MM.1S (cell line): ENCODE measurements around the gene ALDH1A3.

Source experiments
- DNase-seq: peaks from one replicate; pipeline ENCODE4 v3.0.0-alpha.2; 2015
- H2AFZ ChIP-seq: fragments of 300-600 bp; sonication (generic); 2 replicates; pipeline ENCODE4 v1.6.0; 2016; ENCODE audit warnings: antibody characterized with exemption, low read length
- H3F3A ChIP-seq: fragments of 300-600 bp; sonication (generic); 2 replicates; pipeline ENCODE4 v1.6.1; 2016; ENCODE audit warnings: mild to moderate bottlenecking, antibody characterized with exemption, low read length, moderate library complexity, mixed read lengths; ENCODE audit not compliant: insufficient read depth
- H3K27ac ChIP-seq: fragments of 300-600 bp; sonication (generic); 2 replicates; pipeline ENCODE4 v1.5.1; 2016; ENCODE audit warnings: mild to moderate bottlenecking, low read length
- H3K27me3 ChIP-seq: fragments of 300-600 bp; sonication (generic); replicated peaks from 2 replicates; pipeline ENCODE4 v1.6.0; 2016; ENCODE audit warnings: low read length; ENCODE audit not compliant: insufficient read depth
- H3K36me3 ChIP-seq: fragments of 300-600 bp; sonication (generic); replicated peaks from 2 replicates; pipeline ENCODE4 v1.6.1; 2016; ENCODE audit warnings: mild to moderate bottlenecking, low read length, mixed read lengths; ENCODE audit not compliant: insufficient read depth
- H3K4me1 ChIP-seq: fragments of 300-600 bp; sonication (generic); 2 replicates; pipeline ENCODE4 v1.6.1; 2016; ENCODE audit warnings: low read length, mixed read lengths
- H3K4me2 ChIP-seq: fragments of 300-600 bp; sonication (generic); 2 replicates; pipeline ENCODE4 v1.6.0; 2016; ENCODE audit warnings: low read depth, low read length
- H3K4me3 ChIP-seq: fragments of 300-600 bp; sonication (generic); 2 replicates; pipeline ENCODE4 v1.5.1; 2016; ENCODE audit warnings: low read length, mixed read lengths
- H3K79me2 ChIP-seq: fragments of 300-600 bp; sonication (generic); 2 replicates; pipeline ENCODE4 v1.6.1; 2016; ENCODE audit warnings: mixed run types, low read length, mixed read lengths
- H3K9ac ChIP-seq: fragments of 300-600 bp; sonication (generic); 2 replicates; pipeline ENCODE4 v1.6.1; 2016; ENCODE audit warnings: low read length, mixed read lengths
- H3K9me2 ChIP-seq: fragments of 300-600 bp; sonication (generic); replicated peaks from 2 replicates; pipeline ENCODE4 v1.6.1; 2016; ENCODE audit warnings: mild to moderate bottlenecking, low read length, mixed read lengths; ENCODE audit not compliant: insufficient read depth
- H3K9me3 ChIP-seq: fragments of 300-600 bp; sonication (generic); replicated peaks from 2 replicates; pipeline ENCODE4 v1.6.1; 2016; ENCODE audit warnings: mild to moderate bottlenecking, low read length, mixed read lengths; ENCODE audit not compliant: insufficient read depth
- H4K20me1 ChIP-seq: fragments of 300-600 bp; sonication (generic); 2 replicates; pipeline ENCODE4 v1.6.1; 2016; ENCODE audit warnings: mild to moderate bottlenecking, low read length, moderate library complexity, mixed read lengths; ENCODE audit not compliant: insufficient read depth
- EZH2 ChIP-seq: fragments of 300-600 bp; sonication (generic); optimal IDR thresholded peaks from 2 replicates; pipeline ENCODE3; 2017; ENCODE audit warnings: low read depth, mild to moderate bottlenecking, antibody characterized with exemption, low read length, mixed read lengths
- EZH2phosphoT487 ChIP-seq: fragments of 300-600 bp; sonication (generic); IDR thresholded peaks from 2 replicates; pipeline ENCODE4 v1.6.1; 2018; ENCODE audit warnings: antibody characterized with exemption, low read length
- TF ChIP-seq, protein P1 (sequence below): fragments of 300-600 bp; sonication (generic); IDR thresholded peaks from 2 replicates; pipeline ENCODE4 v1.5.1; 2016; ENCODE audit warnings: antibody characterized with exemption, low read length, mixed read lengths

The ALDH1A3 gene

DNA sequence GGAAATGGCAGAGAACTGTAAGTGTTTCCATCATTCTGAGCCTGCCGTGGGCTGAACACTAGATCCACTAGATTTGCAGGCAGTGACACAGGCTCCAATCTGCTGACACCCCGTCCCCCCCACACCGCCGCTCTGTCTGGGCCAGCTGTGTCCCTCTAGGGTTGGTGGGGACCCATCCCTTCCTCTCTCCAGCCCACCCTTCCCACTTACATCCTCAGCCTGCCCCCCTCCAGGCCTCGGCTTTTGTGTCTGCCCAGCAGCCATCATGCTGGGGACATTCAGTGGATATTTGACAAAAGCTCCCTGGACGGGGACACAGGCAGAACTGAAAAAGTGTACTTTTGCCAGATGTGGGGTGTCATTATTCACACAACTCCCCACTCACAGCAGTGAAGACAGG is 28.8 kb downstream of the ALDH1A3 start:
- H3K9me3 ChIP-seq: no peaks in the 10 kb centered on the region
- no peaks in the 10 kb centered on the region for H3K27me3 ChIP-seq
- no peak for TF ChIP-seq EZH2phosphoT487
- TF ChIP-seq, protein P1, sequence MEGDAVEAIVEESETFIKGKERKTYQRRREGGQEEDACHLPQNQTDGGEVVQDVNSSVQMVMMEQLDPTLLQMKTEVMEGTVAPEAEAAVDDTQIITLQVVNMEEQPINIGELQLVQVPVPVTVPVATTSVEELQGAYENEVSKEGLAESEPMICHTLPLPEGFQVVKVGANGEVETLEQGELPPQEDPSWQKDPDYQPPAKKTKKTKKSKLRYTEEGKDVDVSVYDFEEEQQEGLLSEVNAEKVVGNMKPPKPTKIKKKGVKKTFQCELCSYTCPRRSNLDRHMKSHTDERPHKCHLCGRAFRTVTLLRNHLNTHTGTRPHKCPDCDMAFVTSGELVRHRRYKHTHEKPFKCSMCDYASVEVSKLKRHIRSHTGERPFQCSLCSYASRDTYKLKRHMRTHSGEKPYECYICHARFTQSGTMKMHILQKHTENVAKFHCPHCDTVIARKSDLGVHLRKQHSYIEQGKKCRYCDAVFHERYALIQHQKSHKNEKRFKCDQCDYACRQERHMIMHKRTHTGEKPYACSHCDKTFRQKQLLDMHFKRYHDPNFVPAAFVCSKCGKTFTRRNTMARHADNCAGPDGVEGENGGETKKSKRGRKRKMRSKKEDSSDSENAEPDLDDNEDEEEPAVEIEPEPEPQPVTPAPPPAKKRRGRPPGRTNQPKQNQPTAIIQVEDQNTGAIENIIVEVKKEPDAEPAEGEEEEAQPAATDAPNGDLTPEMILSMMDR: no peak
- no peak for TF ChIP-seq EZH2
- no peaks in the 10 kb centered on the region for H3K36me3 ChIP-seq
- no peak overlapping the region for H2AFZ ChIP-seq
- H3F3A ChIP-seq: no peaks in the 10 kb centered on the region
- no peaks in the 10 kb centered on the region for H3K79me2 ChIP-seq
- no peak overlapping the region for H3K9ac ChIP-seq
- no peak for DNase-seq
- no peak overlapping the region for H3K27ac ChIP-seq
- H3K4me3 ChIP-seq: no peak overlapping the region
- no peaks in the 10 kb centered on the region for H3K9me2 ChIP-seq
- H4K20me1 ChIP-seq: no peaks in the 10 kb centered on the region
- no peaks in the 10 kb centered on the region for H3K4me1 ChIP-seq
- no peak overlapping the region for H3K4me2 ChIP-seq

DNA sequence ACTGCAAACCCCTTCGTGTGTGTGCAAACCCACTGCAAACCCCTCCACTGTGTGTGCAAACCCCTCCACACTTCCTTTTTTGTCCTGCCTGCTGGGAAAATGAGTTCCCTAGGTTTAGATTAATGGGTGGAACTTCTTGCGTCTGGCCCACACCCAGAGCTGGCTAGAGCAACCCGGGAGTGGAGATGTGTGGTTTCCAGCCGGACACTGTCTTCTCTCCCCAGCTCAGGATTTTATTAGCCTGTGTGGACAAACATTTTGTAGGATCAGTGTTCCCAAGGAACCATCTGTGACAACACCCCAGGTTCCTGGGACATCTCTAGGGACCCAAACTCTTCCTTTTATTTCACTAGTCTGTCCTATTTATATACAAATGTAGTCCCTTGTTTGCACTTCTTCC is 29.9 kb downstream of the ALDH1A3 start:
- Histone ChIP-seq H3K36me3 (no peaks in the 10 kb centered on the region), H3F3A (no peaks in the 10 kb centered on the region), H3K4me2 (no peak overlapping the region), H2AFZ (no peak overlapping the region), H3K27ac (no peak overlapping the region), H3K4me3 (no peak overlapping the region), H3K9me2 (no peaks in the 10 kb centered on the region), H3K4me1 (no peaks in the 10 kb centered on the region), H4K20me1 (no peaks in the 10 kb centered on the region), H3K9me3 (no peaks in the 10 kb centered on the region), H3K27me3 (no peaks in the 10 kb centered on the region), H3K9ac (no peak overlapping the region), H3K79me2 (no peaks in the 10 kb centered on the region)
- TF ChIP-seq EZH2 (no peak), EZH2phosphoT487 (no peak)
- TF ChIP-seq, protein P1: no peak
- no peak for DNase-seq

DNA sequence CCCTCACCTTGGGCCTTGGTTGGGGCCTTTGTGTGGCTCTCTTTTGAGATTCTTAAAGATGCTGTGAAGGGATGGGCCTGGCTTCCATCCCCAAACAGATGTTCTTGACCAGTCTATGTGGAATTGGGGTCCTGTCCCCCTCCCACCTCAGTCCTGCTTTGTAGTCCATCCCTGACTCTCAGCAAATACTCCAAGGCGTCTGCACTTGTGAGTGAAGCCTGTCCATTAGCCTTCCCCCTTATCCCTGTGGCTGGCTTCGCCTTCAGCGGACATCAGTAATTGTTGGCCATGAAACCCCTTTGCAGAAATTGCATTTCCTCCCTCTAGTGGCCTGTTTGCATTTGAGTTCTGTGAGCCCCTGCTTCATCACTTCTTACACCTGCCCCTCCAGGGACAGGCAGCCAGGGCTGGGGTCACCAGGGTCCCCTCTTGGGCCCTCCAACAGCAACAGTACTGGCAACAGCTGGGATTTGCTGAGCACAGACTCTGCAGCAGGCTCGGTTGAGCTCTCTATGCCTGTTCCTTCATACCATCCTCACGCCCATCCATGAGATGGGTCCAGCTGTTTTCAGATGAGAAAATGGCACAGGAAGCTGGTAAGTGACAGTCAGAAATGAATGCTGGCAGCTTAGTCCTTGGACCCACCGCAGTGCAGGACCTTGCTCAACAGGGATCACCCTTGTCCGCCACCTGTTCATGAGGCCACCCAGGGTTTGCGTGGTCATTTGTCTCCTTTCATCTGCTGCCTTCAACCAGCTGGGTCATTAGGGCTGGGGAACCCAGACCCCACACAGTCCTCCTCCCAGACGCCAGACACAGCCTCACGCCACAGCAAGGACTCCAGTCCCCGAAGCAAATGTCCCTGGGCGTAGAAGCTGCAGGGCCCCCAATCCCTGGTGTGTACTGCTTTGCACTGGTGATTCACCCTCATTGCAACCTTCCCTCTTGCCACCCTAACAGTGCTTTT is 30.6 kb downstream of the ALDH1A3 start:
- Histone ChIP-seq H3K9ac (no peak overlapping the region), H3K4me2 (no peak overlapping the region), H3K9me2 (no peaks in the 10 kb centered on the region), H3K4me3 (no peak overlapping the region), H2AFZ (no peak overlapping the region), H3K79me2 (no peaks in the 10 kb centered on the region), H3K36me3 (no peaks in the 10 kb centered on the region), H4K20me1 (no peaks in the 10 kb centered on the region), H3K9me3 (no peaks in the 10 kb centered on the region), H3K4me1 (no peaks in the 10 kb centered on the region), H3F3A (no peaks in the 10 kb centered on the region), H3K27me3 (no peaks in the 10 kb centered on the region), H3K27ac (no peak overlapping the region)
- DNase-seq: no peak
- TF ChIP-seq, protein P1: no peak
- TF ChIP-seq EZH2phosphoT487 (no peak), EZH2 (no peak)
